GM23338 (cell line): ENCODE measurements around the gene CRKL.

ENCODE experiments used
- CREB1 ChIP-seq: fragments of 250-450 bp; sonication (Bioruptor Pico); IDR thresholded peaks from 2 replicates; pipeline ENCODE4 v1.5.0; 2020; ENCODE audit warnings: low read depth, mild to moderate bottlenecking, moderate library complexity
- EZH2 ChIP-seq: fragments of 200-600 bp; sonication (generic); IDR thresholded peaks from one replicate; pipeline ENCODE4 v1.8.0; 2017; ENCODE audit warnings: antibody characterized with exemption, mild to moderate bottlenecking, low read depth; ENCODE audit not compliant: unreplicated experiment
- EZH2phosphoT487 ChIP-seq: fragments of 200-600 bp; sonication (generic); IDR thresholded peaks from one replicate; pipeline ENCODE4 v1.8.1; 2018; ENCODE audit warnings: antibody characterized with exemption; ENCODE audit not compliant: unreplicated experiment
- JUNB ChIP-seq: IDR thresholded peaks from one replicate; pipeline ENCODE4 v1.6.1; 2016; ENCODE audit warnings: antibody characterized with exemption; ENCODE audit not compliant: unreplicated experiment
- NANOG ChIP-seq: IDR thresholded peaks from 2 replicates; pipeline ENCODE4 v1.6.1; 2016; ENCODE audit warnings: antibody characterized with exemption, borderline replicate concordance
- POLR2AphosphoS5 ChIP-seq: IDR thresholded peaks from 2 replicates; pipeline ENCODE4 v1.6.1; 2016; ENCODE audit warnings: antibody characterized with exemption, low read depth
- STAT1 ChIP-seq: IDR thresholded peaks from one replicate; pipeline ENCODE4 v1.6.1; 2016; ENCODE audit warnings: antibody characterized with exemption; ENCODE audit not compliant: unreplicated experiment
- ZNF114 ChIP-seq: fragments of 250-450 bp; sonication (Bioruptor Pico); IDR thresholded peaks from 2 replicates; pipeline ENCODE4 v1.5.0; 2020; ENCODE audit warnings: mild to moderate bottlenecking, moderate library complexity
- TF ChIP-seq, protein P1 (sequence below), 2 experiments: fragments of 200-600 bp in 1 of 2; sonication (generic) in 1 of 2; conservative IDR thresholded peaks; 2 replicates each; pipeline versions ENCODE4 v1.5.1 to v1.6.1; 2016 to 2017; ENCODE audit warnings: antibody characterized with exemption in 2 of 2, low read depth in 2 of 2, mild to moderate bottlenecking in 2 of 2, moderate library complexity in 1 of 2
- TF ChIP-seq, protein P2 (sequence below): IDR thresholded peaks from 2 replicates; pipeline ENCODE4 v1.6.1; 2016; ENCODE audit warnings: antibody characterized with exemption
- TF ChIP-seq, protein P3 (sequence below): IDR thresholded peaks from one replicate; pipeline ENCODE4 v1.6.1; 2018; ENCODE audit warnings: antibody characterized with exemption; ENCODE audit not compliant: unreplicated experiment

DNA sequence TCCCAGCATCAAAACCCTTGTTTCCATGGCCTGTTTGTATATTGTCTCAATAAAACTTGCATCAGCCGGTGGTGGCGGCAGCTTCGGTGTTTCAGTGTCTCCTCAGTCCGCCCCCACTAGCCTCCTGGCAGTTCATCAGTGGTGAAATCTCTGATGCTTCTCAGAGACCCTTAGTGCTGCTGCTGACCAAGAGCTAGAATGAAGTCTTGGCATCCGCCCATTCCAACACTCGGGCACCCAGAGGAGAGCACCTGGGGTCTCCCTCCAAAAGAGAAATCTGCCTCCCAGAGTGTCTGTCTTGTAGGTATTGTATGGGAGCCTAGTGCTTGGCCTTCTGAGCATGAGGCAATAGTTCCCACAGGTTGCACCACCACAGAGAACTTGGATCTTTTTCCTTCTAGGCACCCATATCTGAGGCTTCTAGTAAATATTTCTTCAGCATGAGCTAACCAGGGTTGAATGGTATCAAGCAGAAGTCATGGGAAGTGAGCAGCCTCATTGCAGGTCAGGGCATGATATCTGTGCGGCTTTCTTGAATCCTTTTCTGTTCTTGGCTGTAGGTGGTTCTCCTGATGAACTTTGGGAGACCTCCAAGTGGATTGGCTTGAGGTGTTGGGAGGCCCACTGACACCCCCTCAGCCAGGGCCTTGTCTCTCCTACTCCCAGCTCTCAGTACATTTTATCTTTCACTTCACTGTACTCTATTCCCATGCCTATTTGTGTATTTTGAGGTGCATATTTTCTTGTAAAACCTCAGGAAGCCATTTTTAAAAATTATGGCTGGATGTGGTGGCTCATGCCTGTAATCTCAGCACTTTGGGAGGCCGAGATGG is 36.7 kb downstream of the CRKL start:
- TF ChIP-seq EZH2 (no peak), EZH2phosphoT487 (no peak), POLR2AphosphoS5 (no peak), JUNB (no peak), CREB1 (no peak), ZNF114 (no peak), NANOG (no peak), STAT1 (no peak)
- TF ChIP-seq, protein P1, sequence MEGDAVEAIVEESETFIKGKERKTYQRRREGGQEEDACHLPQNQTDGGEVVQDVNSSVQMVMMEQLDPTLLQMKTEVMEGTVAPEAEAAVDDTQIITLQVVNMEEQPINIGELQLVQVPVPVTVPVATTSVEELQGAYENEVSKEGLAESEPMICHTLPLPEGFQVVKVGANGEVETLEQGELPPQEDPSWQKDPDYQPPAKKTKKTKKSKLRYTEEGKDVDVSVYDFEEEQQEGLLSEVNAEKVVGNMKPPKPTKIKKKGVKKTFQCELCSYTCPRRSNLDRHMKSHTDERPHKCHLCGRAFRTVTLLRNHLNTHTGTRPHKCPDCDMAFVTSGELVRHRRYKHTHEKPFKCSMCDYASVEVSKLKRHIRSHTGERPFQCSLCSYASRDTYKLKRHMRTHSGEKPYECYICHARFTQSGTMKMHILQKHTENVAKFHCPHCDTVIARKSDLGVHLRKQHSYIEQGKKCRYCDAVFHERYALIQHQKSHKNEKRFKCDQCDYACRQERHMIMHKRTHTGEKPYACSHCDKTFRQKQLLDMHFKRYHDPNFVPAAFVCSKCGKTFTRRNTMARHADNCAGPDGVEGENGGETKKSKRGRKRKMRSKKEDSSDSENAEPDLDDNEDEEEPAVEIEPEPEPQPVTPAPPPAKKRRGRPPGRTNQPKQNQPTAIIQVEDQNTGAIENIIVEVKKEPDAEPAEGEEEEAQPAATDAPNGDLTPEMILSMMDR (conservative IDR thresholded peaks at IDR 0.05; ENCODE audit: low read depth in 2 of 2): no peak
- TF ChIP-seq, protein P2, sequence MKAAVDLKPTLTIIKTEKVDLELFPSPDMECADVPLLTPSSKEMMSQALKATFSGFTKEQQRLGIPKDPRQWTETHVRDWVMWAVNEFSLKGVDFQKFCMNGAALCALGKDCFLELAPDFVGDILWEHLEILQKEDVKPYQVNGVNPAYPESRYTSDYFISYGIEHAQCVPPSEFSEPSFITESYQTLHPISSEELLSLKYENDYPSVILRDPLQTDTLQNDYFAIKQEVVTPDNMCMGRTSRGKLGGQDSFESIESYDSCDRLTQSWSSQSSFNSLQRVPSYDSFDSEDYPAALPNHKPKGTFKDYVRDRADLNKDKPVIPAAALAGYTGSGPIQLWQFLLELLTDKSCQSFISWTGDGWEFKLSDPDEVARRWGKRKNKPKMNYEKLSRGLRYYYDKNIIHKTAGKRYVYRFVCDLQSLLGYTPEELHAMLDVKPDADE: no peak
- TF ChIP-seq, protein P3, sequence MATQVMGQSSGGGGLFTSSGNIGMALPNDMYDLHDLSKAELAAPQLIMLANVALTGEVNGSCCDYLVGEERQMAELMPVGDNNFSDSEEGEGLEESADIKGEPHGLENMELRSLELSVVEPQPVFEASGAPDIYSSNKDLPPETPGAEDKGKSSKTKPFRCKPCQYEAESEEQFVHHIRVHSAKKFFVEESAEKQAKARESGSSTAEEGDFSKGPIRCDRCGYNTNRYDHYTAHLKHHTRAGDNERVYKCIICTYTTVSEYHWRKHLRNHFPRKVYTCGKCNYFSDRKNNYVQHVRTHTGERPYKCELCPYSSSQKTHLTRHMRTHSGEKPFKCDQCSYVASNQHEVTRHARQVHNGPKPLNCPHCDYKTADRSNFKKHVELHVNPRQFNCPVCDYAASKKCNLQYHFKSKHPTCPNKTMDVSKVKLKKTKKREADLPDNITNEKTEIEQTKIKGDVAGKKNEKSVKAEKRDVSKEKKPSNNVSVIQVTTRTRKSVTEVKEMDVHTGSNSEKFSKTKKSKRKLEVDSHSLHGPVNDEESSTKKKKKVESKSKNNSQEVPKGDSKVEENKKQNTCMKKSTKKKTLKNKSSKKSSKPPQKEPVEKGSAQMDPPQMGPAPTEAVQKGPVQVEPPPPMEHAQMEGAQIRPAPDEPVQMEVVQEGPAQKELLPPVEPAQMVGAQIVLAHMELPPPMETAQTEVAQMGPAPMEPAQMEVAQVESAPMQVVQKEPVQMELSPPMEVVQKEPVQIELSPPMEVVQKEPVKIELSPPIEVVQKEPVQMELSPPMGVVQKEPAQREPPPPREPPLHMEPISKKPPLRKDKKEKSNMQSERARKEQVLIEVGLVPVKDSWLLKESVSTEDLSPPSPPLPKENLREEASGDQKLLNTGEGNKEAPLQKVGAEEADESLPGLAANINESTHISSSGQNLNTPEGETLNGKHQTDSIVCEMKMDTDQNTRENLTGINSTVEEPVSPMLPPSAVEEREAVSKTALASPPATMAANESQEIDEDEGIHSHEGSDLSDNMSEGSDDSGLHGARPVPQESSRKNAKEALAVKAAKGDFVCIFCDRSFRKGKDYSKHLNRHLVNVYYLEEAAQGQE: no peak
